ENCODE measurements around the gene ORM2. TPM values are rescaled to one million over a fixed set of nuclear protein-coding genes. Genes with fewer than 3 reads are reported as not detected.

ORM2 gene
- total and polyA plus RNA-seq, 2 experiments from 2014 or later, result 0.76 TPM

DNA sequence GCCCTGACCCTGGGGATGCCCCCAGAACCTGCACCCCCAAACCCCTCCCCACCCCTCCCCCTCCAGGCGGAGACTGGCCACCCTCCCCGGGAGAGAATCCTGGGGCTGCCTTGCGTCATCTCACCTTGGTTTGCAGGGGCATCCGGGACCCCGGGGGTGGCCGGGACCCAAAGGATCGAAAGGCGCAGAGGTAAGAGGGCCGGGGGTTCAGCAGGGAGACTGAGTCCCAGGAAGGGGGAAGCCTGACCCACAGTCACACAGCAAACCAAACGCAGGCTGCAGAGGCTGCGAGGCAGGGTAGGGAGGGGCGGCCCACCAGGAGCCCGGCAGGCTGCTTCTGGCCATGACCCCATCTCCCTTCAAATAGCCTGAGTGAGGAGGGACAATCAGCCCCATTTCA is 40.6 kb upstream of the ORM2 start (continued):
- TF ChIP-seq, protein P1, sequence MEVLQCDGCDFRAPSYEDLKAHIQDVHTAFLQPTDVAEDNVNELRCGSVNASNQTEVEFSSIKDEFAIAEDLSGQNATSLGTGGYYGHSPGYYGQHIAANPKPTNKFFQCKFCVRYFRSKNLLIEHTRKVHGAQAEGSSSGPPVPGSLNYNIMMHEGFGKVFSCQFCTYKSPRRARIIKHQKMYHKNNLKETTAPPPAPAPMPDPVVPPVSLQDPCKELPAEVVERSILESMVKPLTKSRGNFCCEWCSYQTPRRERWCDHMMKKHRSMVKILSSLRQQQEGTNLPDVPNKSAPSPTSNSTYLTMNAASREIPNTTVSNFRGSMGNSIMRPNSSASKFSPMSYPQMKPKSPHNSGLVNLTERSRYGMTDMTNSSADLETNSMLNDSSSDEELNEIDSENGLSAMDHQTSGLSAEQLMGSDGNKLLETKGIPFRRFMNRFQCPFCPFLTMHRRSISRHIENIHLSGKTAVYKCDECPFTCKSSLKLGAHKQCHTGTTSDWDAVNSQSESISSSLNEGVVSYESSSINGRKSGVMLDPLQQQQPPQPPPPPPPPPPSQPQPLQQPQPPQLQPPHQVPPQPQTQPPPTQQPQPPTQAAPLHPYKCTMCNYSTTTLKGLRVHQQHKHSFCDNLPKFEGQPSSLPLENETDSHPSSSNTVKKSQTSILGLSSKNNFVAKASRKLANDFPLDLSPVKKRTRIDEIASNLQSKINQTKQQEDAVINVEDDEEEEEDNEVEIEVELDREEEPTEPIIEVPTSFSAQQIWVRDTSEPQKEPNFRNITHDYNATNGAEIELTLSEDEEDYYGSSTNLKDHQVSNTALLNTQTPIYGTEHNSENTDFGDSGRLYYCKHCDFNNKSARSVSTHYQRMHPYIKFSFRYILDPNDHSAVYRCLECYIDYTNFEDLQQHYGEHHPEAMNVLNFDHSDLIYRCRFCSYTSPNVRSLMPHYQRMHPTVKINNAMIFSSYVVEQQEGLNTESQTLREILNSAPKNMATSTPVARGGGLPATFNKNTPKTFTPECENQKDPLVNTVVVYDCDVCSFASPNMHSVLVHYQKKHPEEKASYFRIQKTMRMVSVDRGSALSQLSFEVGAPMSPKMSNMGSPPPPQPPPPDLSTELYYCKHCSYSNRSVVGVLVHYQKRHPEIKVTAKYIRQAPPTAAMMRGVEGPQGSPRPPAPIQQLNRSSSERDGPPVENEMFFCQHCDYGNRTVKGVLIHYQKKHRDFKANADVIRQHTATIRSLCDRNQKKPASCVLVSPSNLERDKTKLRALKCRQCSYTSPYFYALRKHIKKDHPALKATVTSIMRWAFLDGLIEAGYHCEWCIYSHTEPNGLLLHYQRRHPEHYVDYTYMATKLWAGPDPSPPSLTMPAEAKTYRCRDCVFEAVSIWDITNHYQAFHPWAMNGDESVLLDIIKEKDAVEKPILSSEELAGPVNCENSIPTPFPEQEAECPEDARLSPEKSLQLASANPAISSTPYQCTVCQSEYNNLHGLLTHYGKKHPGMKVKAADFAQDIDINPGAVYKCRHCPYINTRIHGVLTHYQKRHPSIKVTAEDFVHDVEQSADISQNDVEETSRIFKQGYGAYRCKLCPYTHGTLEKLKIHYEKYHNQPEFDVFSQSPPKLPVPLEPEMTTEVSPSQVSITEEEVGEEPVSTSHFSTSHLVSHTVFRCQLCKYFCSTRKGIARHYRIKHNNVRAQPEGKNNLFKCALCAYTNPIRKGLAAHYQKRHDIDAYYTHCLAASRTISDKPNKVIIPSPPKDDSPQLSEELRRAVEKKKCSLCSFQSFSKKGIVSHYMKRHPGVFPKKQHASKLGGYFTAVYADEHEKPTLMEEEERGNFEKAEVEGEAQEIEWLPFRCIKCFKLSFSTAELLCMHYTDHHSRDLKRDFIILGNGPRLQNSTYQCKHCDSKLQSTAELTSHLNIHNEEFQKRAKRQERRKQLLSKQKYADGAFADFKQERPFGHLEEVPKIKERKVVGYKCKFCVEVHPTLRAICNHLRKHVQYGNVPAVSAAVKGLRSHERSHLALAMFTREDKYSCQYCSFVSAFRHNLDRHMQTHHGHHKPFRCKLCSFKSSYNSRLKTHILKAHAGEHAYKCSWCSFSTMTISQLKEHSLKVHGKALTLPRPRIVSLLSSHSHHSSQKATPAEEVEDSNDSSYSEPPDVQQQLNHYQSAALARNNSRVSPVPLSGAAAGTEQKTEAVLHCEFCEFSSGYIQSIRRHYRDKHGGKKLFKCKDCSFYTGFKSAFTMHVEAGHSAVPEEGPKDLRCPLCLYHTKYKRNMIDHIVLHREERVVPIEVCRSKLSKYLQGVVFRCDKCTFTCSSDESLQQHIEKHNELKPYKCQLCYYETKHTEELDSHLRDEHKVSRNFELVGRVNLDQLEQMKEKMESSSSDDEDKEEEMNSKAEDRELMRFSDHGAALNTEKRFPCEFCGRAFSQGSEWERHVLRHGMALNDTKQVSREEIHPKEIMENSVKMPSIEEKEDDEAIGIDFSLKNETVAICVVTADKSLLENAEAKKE (CRISPR knock-in tag; IDR thresholded peaks at IDR 0.05), result no peak
- TF ChIP-seq ZNF114 (CRISPR knock-in tag; IDR thresholded peaks at IDR 0.05) (no peak), STAT1 (IDR thresholded peaks at IDR 0.05; ENCODE audit: unreplicated experiment) (no peak)
- TF ChIP-seq, protein P2, sequence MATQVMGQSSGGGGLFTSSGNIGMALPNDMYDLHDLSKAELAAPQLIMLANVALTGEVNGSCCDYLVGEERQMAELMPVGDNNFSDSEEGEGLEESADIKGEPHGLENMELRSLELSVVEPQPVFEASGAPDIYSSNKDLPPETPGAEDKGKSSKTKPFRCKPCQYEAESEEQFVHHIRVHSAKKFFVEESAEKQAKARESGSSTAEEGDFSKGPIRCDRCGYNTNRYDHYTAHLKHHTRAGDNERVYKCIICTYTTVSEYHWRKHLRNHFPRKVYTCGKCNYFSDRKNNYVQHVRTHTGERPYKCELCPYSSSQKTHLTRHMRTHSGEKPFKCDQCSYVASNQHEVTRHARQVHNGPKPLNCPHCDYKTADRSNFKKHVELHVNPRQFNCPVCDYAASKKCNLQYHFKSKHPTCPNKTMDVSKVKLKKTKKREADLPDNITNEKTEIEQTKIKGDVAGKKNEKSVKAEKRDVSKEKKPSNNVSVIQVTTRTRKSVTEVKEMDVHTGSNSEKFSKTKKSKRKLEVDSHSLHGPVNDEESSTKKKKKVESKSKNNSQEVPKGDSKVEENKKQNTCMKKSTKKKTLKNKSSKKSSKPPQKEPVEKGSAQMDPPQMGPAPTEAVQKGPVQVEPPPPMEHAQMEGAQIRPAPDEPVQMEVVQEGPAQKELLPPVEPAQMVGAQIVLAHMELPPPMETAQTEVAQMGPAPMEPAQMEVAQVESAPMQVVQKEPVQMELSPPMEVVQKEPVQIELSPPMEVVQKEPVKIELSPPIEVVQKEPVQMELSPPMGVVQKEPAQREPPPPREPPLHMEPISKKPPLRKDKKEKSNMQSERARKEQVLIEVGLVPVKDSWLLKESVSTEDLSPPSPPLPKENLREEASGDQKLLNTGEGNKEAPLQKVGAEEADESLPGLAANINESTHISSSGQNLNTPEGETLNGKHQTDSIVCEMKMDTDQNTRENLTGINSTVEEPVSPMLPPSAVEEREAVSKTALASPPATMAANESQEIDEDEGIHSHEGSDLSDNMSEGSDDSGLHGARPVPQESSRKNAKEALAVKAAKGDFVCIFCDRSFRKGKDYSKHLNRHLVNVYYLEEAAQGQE (IDR thresholded peaks at IDR 0.05; ENCODE audit: unreplicated experiment), result no peak
